ENCODE data around the gene MRPS22.
"Not testable (repeated sequence)": the region's sequence is repeated elsewhere in the genome, so short reads cannot be mapped to it uniquely, and the experiment has no call there.

The MRPS22 gene

GRCh38 chr3:139329364-139329850 is 14.4 kb upstream of the MRPS22 start:
- peak overlapping the region; percentile 62 to 65 for H3K4me3 Mint-ChIP-seq
- H3K27ac Mint-ChIP-seq, result peak overlapping the region in 1 of 2 donors; percentile 62
- ATAC-seq (replicated peaks) (peak; percentile 98), DNase-seq (peak; percentile 86 to 87 (median 87))
- peaks cover 13 to 15% of the 10 kb centered on the region in 2 donors for H3K4me1 Mint-ChIP-seq (ENCODE audit: low read depth in 2 of 2)
- H3K27me3 Mint-ChIP-seq, result peaks cover 37 to 45% of the 10 kb centered on the region in 2 donors
- peaks cover 3% of the 10 kb centered on the region for H3K36me3 Mint-ChIP-seq (ENCODE audit: insufficient read depth)
- no peaks in the 10 kb centered on the region for H3K9me3 Mint-ChIP-seq

DNA sequence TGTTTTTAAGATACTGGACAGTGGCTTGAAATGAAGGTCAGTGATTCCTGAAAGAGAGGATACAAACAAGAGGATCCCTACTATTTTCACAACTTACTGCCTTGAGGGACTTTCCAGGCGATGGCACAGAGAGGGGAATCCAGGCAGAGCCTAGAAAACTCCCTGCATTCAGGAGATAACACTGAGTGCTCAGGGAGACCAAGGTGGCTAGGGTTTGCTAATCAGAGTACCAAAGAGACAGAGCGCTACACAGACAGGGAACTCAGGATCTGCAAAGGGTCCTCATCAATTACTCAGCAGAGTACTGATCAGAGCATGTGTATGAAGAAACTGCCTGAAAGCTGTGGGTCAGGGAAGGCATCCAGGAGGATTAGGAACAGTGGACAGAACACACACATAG is 11.7 kb upstream of the MRPS22 start:
- Mint-ChIP-seq H3K4me1 (ENCODE audit: low read depth in 2 of 2) (peaks cover 13 to 15% of the 10 kb centered on the region in 2 donors), H3K36me3 (ENCODE audit: insufficient read depth) (peaks cover 3% of the 10 kb centered on the region), H3K9me3 (no peaks in the 10 kb centered on the region), H3K4me3 (no peak overlapping the region), H3K27ac (no peak overlapping the region), H3K27me3 (peaks cover 37 to 45% of the 10 kb centered on the region in 2 donors)
- DNase-seq, result no peak
- ATAC-seq (replicated peaks), result no peak

GRCh38 chr3:139334675-139335074 is 9.1 kb upstream of the MRPS22 start:
- H3K27ac Mint-ChIP-seq, result not testable (repeated sequence)

GRCh38 chr3:139338405-139338804 is 5.4 kb upstream of the MRPS22 start:
- Mint-ChIP-seq H3K4me1 (ENCODE audit: low read depth in 2 of 2) (peaks cover 3 to 5% of the 10 kb centered on the region in 2 donors), H3K27me3 (peaks cover 7 to 27% of the 10 kb centered on the region in 2 donors), H3K4me3 (no peak overlapping the region), H3K9me3 (peaks cover 3 to 8% of the 10 kb centered on the region in 2 donors), H3K27ac (no peak overlapping the region), H3K36me3 (ENCODE audit: insufficient read depth) (no peaks in the 10 kb centered on the region)
- ATAC-seq (replicated peaks), result no peak
- no peak for DNase-seq

More at GRCh38 chr3:139334675-139335074, 9.1 kb upstream of the MRPS22 start:
- not testable (repeated sequence) for H3K9me3 Mint-ChIP-seq; H3K4me3 Mint-ChIP-seq; H3K4me1 Mint-ChIP-seq (ENCODE audit: low read depth in 2 of 2); DNase-seq; H3K36me3 Mint-ChIP-seq (ENCODE audit: insufficient read depth); ATAC-seq (replicated peaks)
- peaks cover 37 to 56% of the 10 kb centered on the region in 2 donors for H3K27me3 Mint-ChIP-seq

- DNase-seq (no peak), ATAC-seq (replicated peaks) (no peak)
- no peak overlapping the region for H3K4me3 Mint-ChIP-seq
- H3K36me3 Mint-ChIP-seq (ENCODE audit: insufficient read depth), result no peaks in the 10 kb centered on the region
- peaks cover 0 to 21% of the 10 kb centered on the region in 2 donors for H3K27me3 Mint-ChIP-seq
- peaks cover 3 to 5% of the 10 kb centered on the region in 2 donors for H3K4me1 Mint-ChIP-seq (ENCODE audit: low read depth in 2 of 2)
- H3K27ac Mint-ChIP-seq, result no peak overlapping the region
- H3K9me3 Mint-ChIP-seq, result peaks cover 3 to 9% of the 10 kb centered on the region in 2 donors
These were observed 4.5 kb upstream of the MRPS22 start for GRCh38 chr3:139339219-139339906.

DNA sequence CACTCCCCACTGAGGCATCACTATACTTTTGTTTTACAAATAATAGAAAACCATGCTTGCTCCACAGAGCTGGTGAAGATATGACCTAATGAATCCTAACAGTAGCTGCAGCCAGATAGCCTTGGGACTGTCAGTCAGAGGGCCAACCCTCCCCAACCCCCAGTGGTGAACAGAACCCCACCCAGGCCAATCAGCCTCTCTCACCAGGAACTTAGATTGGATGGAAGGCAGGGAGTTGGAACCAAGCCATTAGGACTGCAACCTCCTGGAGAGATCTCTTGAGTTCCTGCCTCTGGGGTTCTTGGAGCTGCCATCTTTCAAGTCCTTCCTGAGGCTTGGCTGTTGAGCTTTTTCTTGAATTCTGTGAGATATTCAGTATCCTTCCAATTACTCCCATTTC is 3.0 kb upstream of the MRPS22 start:
- Mint-ChIP-seq H3K27ac (no peak overlapping the region), H3K4me1 (ENCODE audit: low read depth in 2 of 2) (peaks cover 3 to 5% of the 10 kb centered on the region in 2 donors), H3K4me3 (no peak overlapping the region), H3K27me3 (peaks cover 0 to 21% of the 10 kb centered on the region in 2 donors), H3K36me3 (ENCODE audit: insufficient read depth) (no peaks in the 10 kb centered on the region), H3K9me3 (peaks cover 3 to 9% of the 10 kb centered on the region in 2 donors)
- ATAC-seq (replicated peaks), result no peak
- DNase-seq, result no peak

GRCh38 chr3:139342054-139342453 is 1.8 kb upstream of the MRPS22 start:
- DNase-seq (no peak), ATAC-seq (replicated peaks) (no peak)
- H3K27me3 Mint-ChIP-seq, result peaks cover 0 to 21% of the 10 kb centered on the region in 2 donors
- H3K4me1 Mint-ChIP-seq (ENCODE audit: low read depth in 2 of 2), result peaks cover 3 to 5% of the 10 kb centered on the region in 2 donors
- peaks cover 3 to 9% of the 10 kb centered on the region in 2 donors for H3K9me3 Mint-ChIP-seq
- no peak overlapping the region for H3K27ac Mint-ChIP-seq
- H3K4me3 Mint-ChIP-seq, result peak overlapping the region in 1 of 2 donors; percentile 1
- H3K36me3 Mint-ChIP-seq (ENCODE audit: insufficient read depth), result no peaks in the 10 kb centered on the region

DNA sequence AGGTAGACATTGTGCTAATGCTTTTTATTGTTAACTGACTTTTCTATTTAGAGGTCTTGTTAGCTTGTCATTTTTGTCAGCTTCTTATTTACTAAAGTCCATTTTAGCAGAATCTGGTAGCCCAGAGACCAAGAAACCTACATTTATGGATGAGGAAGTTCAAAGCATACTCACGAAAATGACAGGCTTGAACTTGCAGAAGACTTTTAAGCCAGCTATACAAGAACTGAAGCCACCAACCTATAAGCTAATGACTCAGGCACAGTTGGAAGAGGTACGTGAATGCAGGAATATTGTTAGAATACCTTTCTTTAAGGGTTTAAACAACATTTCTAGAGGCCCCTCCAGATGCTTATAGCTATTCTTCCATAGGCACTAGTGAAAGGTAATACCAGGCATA is 3.0 kb downstream of the MRPS22 start:
- DNase-seq (no peak), ATAC-seq (replicated peaks) (no peak)
- peaks cover 39% of the 10 kb centered on the region for H3K36me3 Mint-ChIP-seq (ENCODE audit: insufficient read depth)
- H3K27me3 Mint-ChIP-seq, result no peaks in the 10 kb centered on the region
- H3K4me3 Mint-ChIP-seq, result no peak overlapping the region
- peak overlapping the region in 1 of 2 donors; percentile 7 for H3K27ac Mint-ChIP-seq
- peaks cover 3 to 15% of the 10 kb centered on the region in 2 donors for H3K4me1 Mint-ChIP-seq (ENCODE audit: low read depth in 2 of 2)
- H3K9me3 Mint-ChIP-seq, result peaks cover 3 to 9% of the 10 kb centered on the region in 2 donors

GRCh38 chr3:139353920-139354556 is 10.2 kb downstream of the MRPS22 start:
- DNase-seq, result no peak
- Mint-ChIP-seq H3K4me1 (ENCODE audit: low read depth in 2 of 2) (peaks cover 6 to 14% of the 10 kb centered on the region in 2 donors), H3K36me3 (ENCODE audit: insufficient read depth) (peaks cover 84% of the 10 kb centered on the region), H3K9me3 (no peaks in the 10 kb centered on the region), H3K27ac (no peak overlapping the region), H3K27me3 (no peaks in the 10 kb centered on the region), H3K4me3 (no peak overlapping the region)
- ATAC-seq (replicated peaks), result no peak

GRCh38 chr3:139354661-139355060 is 10.8 kb downstream of the MRPS22 start:
- no peak overlapping the region for H3K4me3 Mint-ChIP-seq
- H3K27ac Mint-ChIP-seq, result no peak overlapping the region
- H3K4me1 Mint-ChIP-seq (ENCODE audit: low read depth in 2 of 2), result peaks cover 6 to 14% of the 10 kb centered on the region in 2 donors
- peaks cover 84% of the 10 kb centered on the region for H3K36me3 Mint-ChIP-seq (ENCODE audit: insufficient read depth)
- no peaks in the 10 kb centered on the region for H3K27me3 Mint-ChIP-seq
- ATAC-seq (replicated peaks), result no peak
- no peaks in the 10 kb centered on the region for H3K9me3 Mint-ChIP-seq
- no peak for DNase-seq

GRCh38 chr3:139355476-139355875 is 11.7 kb downstream of the MRPS22 start:
- no peak overlapping the region for H3K4me3 Mint-ChIP-seq

GRCh38 chr3:139355891-139356290 is 12.1 kb downstream of the MRPS22 start:
- peak overlapping the region; percentile 24 to 81 for H3K27ac Mint-ChIP-seq
- H3K4me3 Mint-ChIP-seq, result no peak overlapping the region
- DNase-seq (no peak), ATAC-seq (replicated peaks) (no peak)
- no peaks in the 10 kb centered on the region for H3K27me3 Mint-ChIP-seq
- peaks cover 85% of the 10 kb centered on the region for H3K36me3 Mint-ChIP-seq (ENCODE audit: insufficient read depth)
- H3K4me1 Mint-ChIP-seq (ENCODE audit: low read depth in 2 of 2), result peaks cover 6 to 14% of the 10 kb centered on the region in 2 donors
- no peaks in the 10 kb centered on the region for H3K9me3 Mint-ChIP-seq

More at GRCh38 chr3:139355476-139355875, 11.7 kb downstream of the MRPS22 start:
- Mint-ChIP-seq H3K9me3 (no peaks in the 10 kb centered on the region), H3K27ac (peak overlapping the region; percentile 24 to 81), H3K36me3 (ENCODE audit: insufficient read depth) (peaks cover 85% of the 10 kb centered on the region), H3K27me3 (no peaks in the 10 kb centered on the region), H3K4me1 (ENCODE audit: low read depth in 2 of 2) (peaks cover 6 to 14% of the 10 kb centered on the region in 2 donors)
- DNase-seq (no peak), ATAC-seq (replicated peaks) (no peak)

DNA sequence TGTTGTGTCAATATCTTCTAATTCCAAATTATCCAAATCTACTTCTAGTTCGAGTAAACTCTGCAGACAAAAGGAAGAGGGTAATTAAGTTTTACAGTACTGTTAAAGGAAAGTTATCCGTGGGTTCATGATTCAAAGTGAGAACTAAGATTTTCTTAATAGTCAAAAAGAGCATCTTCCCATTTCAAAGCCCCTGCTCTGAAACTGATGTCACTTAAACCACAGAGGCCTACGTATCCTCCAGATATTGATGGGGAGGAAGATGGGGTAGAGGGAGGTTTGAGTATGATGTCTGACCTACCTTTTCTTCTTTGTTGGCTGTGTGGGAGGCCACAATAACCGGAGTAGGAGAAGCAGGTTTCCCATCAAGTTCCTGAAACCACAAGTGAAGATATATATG is 14.1 kb downstream of the MRPS22 start:
- H3K4me1 Mint-ChIP-seq (ENCODE audit: low read depth in 2 of 2), result peaks cover 6 to 9% of the 10 kb centered on the region in 2 donors
- peak overlapping the region; percentile 18 to 62 for H3K27ac Mint-ChIP-seq
- H3K9me3 Mint-ChIP-seq, result no peaks in the 10 kb centered on the region
- DNase-seq, result no peak
- peaks cover 93% of the 10 kb centered on the region for H3K36me3 Mint-ChIP-seq (ENCODE audit: insufficient read depth)
- ATAC-seq (replicated peaks), result no peak
- H3K4me3 Mint-ChIP-seq, result no peak overlapping the region
- H3K27me3 Mint-ChIP-seq, result no peaks in the 10 kb centered on the region

Data from effector memory CD8-positive, alpha-beta T cell (primary cell).